HUES64 (cell line): Measurements from ENCODE around the gene NOM1.
A peak's percentile ranks its signal among the peaks of the same experiment; 100 is the strongest.

Experiments
- H3K27ac ChIP-seq: 2 replicates; pipeline ENCODE4 v1.7.0; 2013; ENCODE audit warnings: low read depth, low read length, inconsistent platforms
- H3K27me3 ChIP-seq: 2 replicates; pipeline ENCODE4 v1.6.1; 2013; ENCODE audit warnings: mild to moderate bottlenecking, low read length; ENCODE audit not compliant: insufficient read depth
- H3K36me3 ChIP-seq: 2 replicates; pipeline ENCODE4 v1.6.1; 2013; ENCODE audit warnings: mild to moderate bottlenecking, low read length; ENCODE audit not compliant: insufficient read depth
- H3K4me1 ChIP-seq: 2 replicates; pipeline ENCODE4 v1.6.1; 2013; ENCODE audit warnings: mild to moderate bottlenecking, low read length, moderate library complexity; ENCODE audit not compliant: insufficient read depth
- H3K4me3 ChIP-seq: 2 replicates; pipeline ENCODE4 v1.5.1; 2013; ENCODE audit warnings: mild to moderate bottlenecking, low read length, moderate library complexity
- H3K9ac ChIP-seq: 2 replicates; pipeline ENCODE4 v1.6.1; 2013; ENCODE audit warnings: mild to moderate bottlenecking, low read depth, low read length
- H3K9me3 ChIP-seq: 2 replicates; pipeline ENCODE4 v1.6.1; 2013; ENCODE audit warnings: low read depth, low read length; ENCODE audit not compliant: insufficient read depth
- WGBS: fragments of 150-250, 120-280 bp; methylation state at CpG from one replicate; pipeline ENCODE4 v1.1.7; 2013; ENCODE audit warnings: missing lambda C conversion rate; 5-methylcytosine and 5-hydroxymethylcytosine counted together

The NOM1 gene

GRCh38 chr7:157007470-157008066, 58.1 kb downstream of the NOM1 start:
- Histone ChIP-seq H3K4me1 (peaks cover 9% of the 10 kb centered on the region), H3K36me3 (no peaks in the 10 kb centered on the region), H3K9ac (no peak overlapping the region), H3K4me3 (no peak overlapping the region), H3K27ac (no peak overlapping the region), H3K9me3 (peaks cover 3% of the 10 kb centered on the region; the same call in 1 of the 2 replicates), H3K27me3 (peaks cover 98% of the 10 kb centered on the region)
- WGBS, result 7% methylated on average over 18 of the region's 18 CpGs

- H3K27ac ChIP-seq, result no peak overlapping the region
- H3K9ac ChIP-seq, result no peak overlapping the region
- H3K36me3 ChIP-seq, result no peaks in the 10 kb centered on the region
- WGBS, result 12% methylated on average over 35 of the region's 35 CpGs
- H3K4me1 ChIP-seq, result peaks cover 1% of the 10 kb centered on the region
- peaks cover 3% of the 10 kb centered on the region; the same call in 1 of the 2 replicates for H3K9me3 ChIP-seq
- H3K4me3 ChIP-seq, result no peak overlapping the region
- H3K27me3 ChIP-seq, result peaks cover 98% of the 10 kb centered on the region
Measured at GRCh38 chr7:157008206-157009169, 59.0 kb downstream of the NOM1 start.

DNA sequence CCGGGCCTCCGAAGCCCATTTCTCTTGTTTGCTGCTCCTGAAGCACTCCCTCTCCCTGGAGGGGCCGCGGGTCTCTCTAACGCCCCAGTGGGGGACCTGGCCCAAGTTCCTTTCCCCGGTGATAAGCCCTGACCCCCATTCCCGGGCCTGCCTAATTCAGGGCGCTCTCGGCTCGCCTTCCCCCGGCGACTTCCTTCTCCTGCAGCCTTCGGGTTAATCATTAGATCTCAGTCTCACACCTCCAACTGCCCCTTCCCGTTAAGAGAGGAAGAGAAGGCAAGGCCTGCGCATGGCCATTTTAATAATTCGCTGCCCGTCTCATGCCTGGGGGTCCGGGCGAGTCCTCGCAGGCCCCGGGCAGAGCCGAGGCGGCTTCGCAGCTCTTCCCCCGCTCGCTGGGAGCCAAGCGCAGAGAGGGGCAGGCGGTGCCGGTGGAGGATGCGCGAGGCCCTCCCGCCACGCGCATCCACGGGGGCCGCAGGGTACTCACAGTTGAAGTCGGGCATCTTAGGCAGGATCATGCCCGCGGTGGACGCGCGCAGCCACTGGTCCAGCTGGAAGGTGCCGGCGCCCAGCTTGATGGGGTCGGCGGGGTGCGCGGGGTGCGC, 59.8 kb downstream of the NOM1 start:
- H3K9me3 ChIP-seq, result peaks cover 3% of the 10 kb centered on the region; the same call in 1 of the 2 replicates
- H3K27ac ChIP-seq, result no peak overlapping the region
- H3K9ac ChIP-seq, result no peak overlapping the region
- H3K36me3 ChIP-seq, result no peaks in the 10 kb centered on the region
- no peak overlapping the region for H3K4me3 ChIP-seq
- peaks cover 98% of the 10 kb centered on the region for H3K27me3 ChIP-seq
- H3K4me1 ChIP-seq, result peaks cover 9% of the 10 kb centered on the region
- 3% methylated on average over 49 of the region's 49 CpGs for WGBS

DNA sequence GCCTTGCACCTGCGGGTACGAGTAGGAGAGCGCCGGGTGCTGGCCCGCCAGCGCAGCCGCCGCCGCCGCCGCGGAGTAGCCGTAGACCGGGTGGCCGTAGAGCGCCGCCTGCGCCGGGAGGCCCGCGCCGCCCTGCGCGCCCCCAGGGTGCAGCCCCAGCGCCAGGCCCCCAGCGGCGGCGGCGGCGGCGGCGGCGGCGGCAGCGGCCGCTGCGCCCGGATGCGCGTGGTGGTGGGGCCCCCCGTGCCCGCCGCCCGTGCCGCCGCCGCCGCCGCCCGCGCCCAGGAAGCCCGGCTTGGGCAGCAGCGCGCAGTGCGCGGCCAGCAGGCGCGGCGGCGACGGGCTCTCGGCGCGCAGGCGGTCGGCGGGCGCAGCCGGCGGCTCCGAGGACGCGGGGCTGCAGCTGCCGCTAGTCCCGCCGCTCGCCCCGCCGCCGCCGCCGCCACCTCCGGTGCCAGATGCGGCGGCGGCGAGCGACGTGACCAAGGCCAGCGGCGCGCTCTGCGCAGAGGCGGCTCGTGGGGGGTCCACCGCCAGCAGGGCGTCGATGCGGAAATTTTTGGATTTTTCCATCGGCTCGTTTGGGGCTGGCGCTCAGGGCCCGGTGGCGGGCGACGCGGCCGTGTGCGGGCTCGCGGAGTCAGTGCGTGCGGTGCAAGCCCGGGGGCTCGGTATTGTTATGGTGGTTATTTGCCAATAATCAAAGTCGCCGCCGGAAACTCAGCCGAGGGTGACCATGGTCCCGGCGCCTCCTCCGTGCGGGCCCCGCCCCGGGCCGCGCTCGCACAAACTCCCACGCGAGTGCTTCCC, 60.5 kb downstream of the NOM1 start:
- Histone ChIP-seq H3K9ac (no peak overlapping the region), H3K4me3 (peak overlapping the region; percentile 53), H3K4me1 (peaks cover 16% of the 10 kb centered on the region), H3K9me3 (peaks cover 3% of the 10 kb centered on the region; the same call in 1 of the 2 replicates), H3K36me3 (no peaks in the 10 kb centered on the region), H3K27ac (no peak overlapping the region), H3K27me3 (peaks cover 98% of the 10 kb centered on the region)
- under 1% methylated on average over 130 of the region's 130 CpGs for WGBS

DNA sequence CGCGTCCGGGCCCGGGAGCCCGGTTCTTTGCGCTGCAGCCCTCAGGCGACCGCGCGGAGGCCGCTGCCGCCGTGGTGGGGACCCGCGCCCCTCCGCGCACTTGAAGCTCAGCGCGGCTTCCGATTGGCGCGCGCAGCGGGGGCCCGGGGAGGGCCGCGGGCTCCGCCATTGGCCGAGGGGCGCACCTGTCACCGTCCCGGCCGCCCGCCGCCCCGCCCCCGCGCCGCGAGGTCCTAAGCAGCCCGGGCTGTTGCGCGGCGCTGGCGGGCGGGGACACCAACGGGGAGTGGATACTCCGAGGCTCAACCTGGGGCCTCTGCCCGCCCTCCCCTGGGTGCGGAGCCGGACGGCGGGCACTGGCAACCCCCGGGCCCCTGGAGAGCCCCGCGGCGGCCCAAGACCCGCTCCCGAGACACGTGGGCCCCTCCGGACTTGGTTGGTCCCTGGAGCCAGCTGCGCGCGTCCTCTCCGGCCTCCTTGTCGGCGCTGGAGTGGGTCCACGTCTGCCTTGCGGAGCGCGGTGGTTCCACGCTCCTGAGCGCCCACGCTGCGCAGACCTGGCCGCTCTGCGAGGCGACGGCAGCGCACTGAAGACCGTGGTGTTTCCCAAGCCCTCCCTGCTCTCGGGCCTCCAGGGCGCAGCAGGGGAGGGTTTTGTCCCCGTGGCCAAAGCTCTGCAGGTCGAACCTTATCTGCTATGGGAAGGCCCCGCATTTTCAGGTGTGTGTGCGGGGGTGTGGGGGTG, 61.2 kb downstream of the NOM1 start, which contains the start of gene MNX1:
MNX1 (minus strand) TSS at position 76 of the 745 bp plus-strand sequence. CDS start 313 bp downstream, outside the sequence.
- WGBS, result under 1% methylated on average over 87 of the region's 87 CpGs
- no peak within 1 kb of the TSS for H3K27ac ChIP-seq
- H3K27me3 ChIP-seq, result peaks cover 98% of the 10 kb centered on the region

DNA sequence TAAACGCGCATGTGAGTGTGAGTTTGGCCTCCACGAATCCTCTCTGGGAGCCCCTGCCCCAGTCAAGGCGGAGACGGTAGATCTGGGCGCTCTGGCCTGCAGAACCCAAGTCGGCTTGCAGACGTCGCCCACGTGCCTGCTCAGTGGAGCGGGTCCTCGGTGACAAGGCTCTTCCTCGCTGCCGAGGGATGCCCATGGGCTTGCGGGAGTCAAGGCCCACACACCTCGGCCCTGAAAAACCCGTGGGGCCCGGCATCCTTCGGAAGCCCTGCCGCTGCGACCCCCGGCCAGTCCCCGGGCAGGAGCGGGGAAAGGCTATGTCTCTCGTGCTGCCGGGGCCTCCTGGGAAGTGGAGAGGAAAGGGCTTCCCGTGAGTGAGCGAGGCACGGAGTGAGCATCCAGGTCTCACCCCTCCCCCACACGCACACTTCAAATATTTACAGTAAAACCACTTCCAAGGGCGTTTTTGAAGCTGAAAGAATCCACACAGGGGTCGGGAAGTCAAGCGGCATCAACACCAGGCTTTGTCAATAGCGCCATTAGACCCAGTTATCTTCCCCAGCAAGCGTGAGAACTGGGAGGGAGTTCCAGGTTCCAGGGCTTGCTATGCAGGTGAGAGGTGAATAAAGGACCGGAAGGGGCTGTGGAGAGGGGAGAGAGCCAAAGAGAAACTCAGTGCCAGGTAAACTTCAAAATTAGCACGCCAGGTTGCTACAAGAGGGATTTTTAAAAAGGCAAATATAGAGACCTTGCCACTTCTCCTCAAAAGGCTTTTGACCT, 62.0 kb downstream of the NOM1 start:
- Histone ChIP-seq H3K4me1 (peaks cover 28% of the 10 kb centered on the region), H3K27me3 (peaks cover 98% of the 10 kb centered on the region), H3K27ac (no peak overlapping the region), H3K36me3 (no peaks in the 10 kb centered on the region), H3K9ac (no peak overlapping the region), H3K4me3 (peak overlapping the region; percentile 53), H3K9me3 (peaks cover 3% of the 10 kb centered on the region; the same call in 1 of the 2 replicates)
- WGBS, result 2% methylated on average over 37 of the region's 37 CpGs

More for the DNA sequence above, 61.2 kb downstream of the NOM1 start, which contains the start of gene MNX1:
- Histone ChIP-seq H3K4me3 (peak within 1 kb of the TSS; percentile 53), H3K36me3 (no peaks in the 10 kb centered on the region), H3K9me3 (peaks cover 3% of the 10 kb centered on the region; the same call in 1 of the 2 replicates), H3K9ac (no peak within 1 kb of the TSS), H3K4me1 (peaks cover 21% of the 10 kb centered on the region)

DNA sequence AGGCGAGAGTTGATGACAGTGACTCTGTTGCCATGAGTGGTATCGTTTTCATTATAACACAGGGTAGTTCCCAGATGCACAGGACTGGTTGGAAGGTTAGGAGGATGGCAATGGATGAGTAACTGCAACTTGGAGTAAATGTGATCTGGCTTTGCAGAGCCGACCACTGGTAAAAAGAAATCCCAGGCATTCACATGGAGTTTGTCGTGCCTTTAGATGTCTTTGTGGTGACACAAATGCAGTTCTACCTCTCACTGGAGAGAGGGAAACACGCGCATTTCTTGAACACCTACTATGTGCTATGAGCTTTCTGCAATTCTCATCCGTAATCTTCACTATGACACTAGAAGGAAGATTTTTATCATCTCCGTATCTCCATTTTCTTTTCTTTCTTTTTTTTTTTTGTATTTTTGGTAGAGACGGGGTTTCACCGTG, 62.6 kb downstream of the NOM1 start:
- peaks cover 30% of the 10 kb centered on the region for H3K4me1 ChIP-seq
- peaks cover 3% of the 10 kb centered on the region; the same call in 1 of the 2 replicates for H3K9me3 ChIP-seq
- no peaks in the 10 kb centered on the region for H3K36me3 ChIP-seq
- 20% methylated on average over 9 of the region's 10 CpGs for WGBS
- H3K27ac ChIP-seq, result no peak overlapping the region
- H3K9ac ChIP-seq, result no peak overlapping the region
- H3K27me3 ChIP-seq, result peaks cover 98% of the 10 kb centered on the region
- H3K4me3 ChIP-seq, result no peak overlapping the region

DNA sequence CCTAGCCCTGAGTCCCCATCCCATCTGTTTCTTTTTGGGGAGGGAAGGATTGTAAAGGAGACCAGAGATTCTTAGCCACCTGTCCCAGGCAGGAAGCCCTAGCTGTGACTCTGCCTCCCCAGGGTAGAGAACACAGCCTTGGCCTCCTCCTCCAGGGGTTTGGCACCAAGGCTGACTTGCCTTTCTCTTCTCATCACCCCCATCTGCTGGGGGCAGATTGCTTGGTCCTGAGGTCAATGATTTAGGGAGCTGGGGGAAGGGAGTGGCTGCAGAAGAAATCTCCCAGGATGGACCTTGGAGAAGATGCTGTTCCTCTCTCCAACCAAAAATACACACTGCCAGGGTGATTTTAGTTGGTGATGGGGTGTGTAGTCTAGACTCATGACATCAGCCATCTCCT, 63.6 kb downstream of the NOM1 start:
- no peak overlapping the region for H3K27ac ChIP-seq
- peaks cover 3% of the 10 kb centered on the region; the same call in 1 of the 2 replicates for H3K9me3 ChIP-seq
- H3K36me3 ChIP-seq, result no peaks in the 10 kb centered on the region
- H3K27me3 ChIP-seq, result peaks cover 98% of the 10 kb centered on the region
- H3K4me3 ChIP-seq, result no peak overlapping the region
- H3K4me1 ChIP-seq, result peaks cover 30% of the 10 kb centered on the region
- no peak overlapping the region for H3K9ac ChIP-seq

- Histone ChIP-seq H3K36me3 (no peaks in the 10 kb centered on the region), H3K9me3 (peaks cover 3% of the 10 kb centered on the region; the same call in 1 of the 2 replicates), H3K4me1 (peaks cover 30% of the 10 kb centered on the region), H3K9ac (no peak overlapping the region), H3K4me3 (no peak overlapping the region), H3K27me3 (peaks cover 98% of the 10 kb centered on the region), H3K27ac (no peak overlapping the region)
- 21% methylated on average over 13 of the region's 13 CpGs for WGBS
Measured at GRCh38 chr7:157013602-157014549, 64.4 kb downstream of the NOM1 start.
